GM12874 (cell line): ENCODE results near the gene ATP7B.

Source experiments
- CTCF ChIP-seq: IDR thresholded peaks from 2 replicates; pipeline ENCODE4 v1.5.1; 2011; ENCODE audit warnings: low read depth, mild to moderate bottlenecking, control low read depth, low read length, moderate library complexity; ENCODE audit not compliant: insufficient read depth

Gene ATP7B

GRCh38 chr13:52034616-52035226 is 23.5 kb upstream of the ATP7B start:
- TF ChIP-seq CTCF, result no peak

- no peak for TF ChIP-seq CTCF
These were observed 21.8 kb upstream of the ATP7B start for GRCh38 chr13:52033039-52033438.

GRCh38 chr13:52029569-52029968 is 18.3 kb upstream of the ATP7B start:
- no peak for TF ChIP-seq CTCF

- TF ChIP-seq CTCF, result no peak
These were observed 16.6 kb upstream of the ATP7B start for GRCh38 chr13:52027832-52028231.

- TF ChIP-seq CTCF, result 0 out of 2 replicates have a peak, but pooled peaks have one; percentile 5
These were observed 15.0 kb upstream of the ATP7B start for GRCh38 chr13:52026246-52026626.

GRCh38 chr13:52025475-52026245 is 14.4 kb upstream of the ATP7B start:
- TF ChIP-seq CTCF, result no peak

- no peak for TF ChIP-seq CTCF
These were observed 13.2 kb upstream of the ATP7B start, which contains the start of gene UTP14C for GRCh38 chr13:52024481-52024880. TSS of gene UTP14C (plus strand) at chr13:52024691. CDS start at chr13:52028805, 4,114 bp downstream.
